Forelimb muscle (tissue), 1 donor: ENCODE data around the gene RPRM. TPM values are rescaled to one million over a fixed set of nuclear protein-coding genes. Genes with fewer than 3 reads are reported as not detected.
A peak's percentile ranks its signal among the peaks of the same experiment; 100 is the strongest.
"Not testable (repeated sequence)": the region's sequence is repeated elsewhere in the genome, so short reads cannot be mapped to it uniquely, and the experiment has no call there.

ENCODE experiments used
- DNase-seq: peaks from one replicate; pipeline ENCODE4 v3.0.0-alpha.2; 2013; ENCODE audit warnings: low read depth
- polyA plus RNA-seq: library from polyadenylated mRNA; unstranded; fragments of 120-200 nt; gene quantifications from one replicate; pipeline ENCODE4 v1.2.1, GENCODE V29; 2013; ENCODE audit not compliant: insufficient read length

The RPRM gene
- 1.9 TPM for polyA plus RNA-seq

DNA sequence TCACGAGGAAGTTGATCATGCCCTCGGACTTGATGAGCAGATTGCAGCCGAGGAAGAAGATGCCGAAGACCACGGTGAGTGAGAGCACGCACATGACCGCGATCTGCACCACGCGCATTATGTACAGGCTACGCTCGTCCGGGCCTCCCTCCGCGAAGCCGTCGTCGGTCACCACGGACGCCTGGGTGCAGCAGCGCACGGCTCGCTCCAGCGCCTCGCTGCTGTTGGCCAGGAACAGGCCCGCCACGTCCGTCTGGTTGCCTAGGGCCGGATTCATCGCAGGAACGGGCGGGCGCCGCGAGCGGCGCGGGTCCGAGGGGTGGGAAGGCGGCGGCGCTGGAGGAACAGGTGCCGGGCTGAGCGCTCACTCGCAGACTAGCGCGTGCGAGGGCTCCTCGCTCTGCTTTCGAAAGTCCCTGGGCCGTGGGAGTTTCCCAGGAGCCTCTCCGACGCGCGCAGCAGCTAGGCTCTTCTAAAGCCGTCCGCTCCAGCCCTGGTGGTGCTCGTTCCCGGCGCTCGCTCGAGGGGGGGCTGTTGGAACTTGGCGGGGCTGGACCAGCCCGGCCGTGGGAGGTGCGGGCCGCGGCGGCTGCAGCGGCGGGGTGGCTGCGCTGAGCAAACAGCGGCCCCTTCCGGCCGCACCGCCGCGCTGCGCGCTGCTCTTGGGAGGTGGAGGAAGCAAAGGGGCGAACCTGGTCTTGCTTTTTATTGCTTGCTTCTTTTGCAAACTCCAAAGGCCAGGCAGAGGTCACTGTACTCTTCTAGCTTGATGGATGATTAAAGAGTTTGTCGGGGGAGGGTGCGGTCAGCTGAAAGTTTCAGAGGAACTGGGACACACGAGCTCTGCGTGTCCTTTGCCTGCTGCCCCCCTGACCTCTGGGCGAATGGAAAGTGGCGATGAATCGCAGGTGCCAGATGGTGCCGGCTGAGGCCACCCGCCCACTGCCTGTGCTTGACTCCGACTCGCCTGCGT is at the start of gene RPRM:
Gene RPRM (minus strand): TSS at position 474 of the 973 bp plus-strand sequence. CDS start 197 bp downstream, at position 277.
- DNase-seq: peak; percentile 31

DNA sequence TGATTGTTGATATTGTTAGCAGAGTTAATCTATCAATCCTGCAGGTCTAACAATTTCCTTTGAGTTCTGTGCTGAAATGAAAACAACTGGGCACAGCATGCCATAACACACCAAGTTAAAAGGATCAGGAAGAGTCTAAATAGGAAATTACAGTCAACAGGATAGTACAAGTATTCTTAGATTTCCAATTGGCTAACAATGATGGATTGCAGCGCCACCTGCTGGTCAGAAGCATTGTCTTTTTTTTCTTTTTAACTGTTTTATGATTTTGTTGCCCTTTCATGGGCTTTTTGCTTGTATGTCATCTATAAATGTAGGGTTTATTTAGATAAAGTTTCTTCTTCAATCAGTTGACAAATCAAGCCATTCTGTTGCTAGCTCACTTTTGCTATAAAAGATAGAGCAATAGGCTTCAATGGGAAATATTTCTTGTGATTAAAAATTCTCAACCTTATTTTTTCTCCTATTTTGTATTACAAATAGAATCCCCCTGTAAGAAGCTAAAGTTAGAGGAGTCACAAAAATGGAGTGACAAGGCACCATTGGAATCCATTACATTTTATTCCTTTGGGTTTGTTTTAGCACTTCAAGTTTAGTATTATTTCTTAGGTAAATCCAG is 40.8 kb upstream of the RPRM start:
- DNase-seq: peak; percentile 26

- no peak for DNase-seq
Measured at GRCh38 chr2:153512331-153512730, 33.8 kb upstream of the RPRM start.

- DNase-seq: no peak
Measured at GRCh38 chr2:153510996-153511395, 32.4 kb upstream of the RPRM start.

GRCh38 chr2:153509133-153509532 is 30.6 kb upstream of the RPRM start:
- no peak for DNase-seq

- DNase-seq: not testable (repeated sequence)
Measured at GRCh38 chr2:153506499-153506898, 27.9 kb upstream of the RPRM start.

DNA sequence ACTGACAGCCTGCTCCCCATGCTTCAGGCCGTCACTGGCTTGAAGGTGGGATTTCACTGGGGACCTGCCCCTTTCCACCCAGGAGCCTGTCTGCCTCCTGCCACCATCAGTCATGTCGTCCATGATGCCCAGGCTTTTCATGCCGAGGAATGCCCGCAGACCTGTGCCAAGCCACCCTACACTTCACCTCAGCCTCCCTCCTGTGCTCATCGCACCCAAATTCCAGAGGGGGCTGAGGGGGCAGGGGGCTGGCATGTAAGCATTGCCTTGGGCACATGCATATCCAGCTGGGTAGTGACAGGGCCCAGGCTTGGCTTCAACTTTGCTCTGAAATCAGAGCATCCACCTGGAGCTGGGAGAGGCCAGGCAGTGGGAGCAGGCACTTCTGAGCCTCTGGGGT is 20.9 kb upstream of the RPRM start:
- DNase-seq: no peak

DNA sequence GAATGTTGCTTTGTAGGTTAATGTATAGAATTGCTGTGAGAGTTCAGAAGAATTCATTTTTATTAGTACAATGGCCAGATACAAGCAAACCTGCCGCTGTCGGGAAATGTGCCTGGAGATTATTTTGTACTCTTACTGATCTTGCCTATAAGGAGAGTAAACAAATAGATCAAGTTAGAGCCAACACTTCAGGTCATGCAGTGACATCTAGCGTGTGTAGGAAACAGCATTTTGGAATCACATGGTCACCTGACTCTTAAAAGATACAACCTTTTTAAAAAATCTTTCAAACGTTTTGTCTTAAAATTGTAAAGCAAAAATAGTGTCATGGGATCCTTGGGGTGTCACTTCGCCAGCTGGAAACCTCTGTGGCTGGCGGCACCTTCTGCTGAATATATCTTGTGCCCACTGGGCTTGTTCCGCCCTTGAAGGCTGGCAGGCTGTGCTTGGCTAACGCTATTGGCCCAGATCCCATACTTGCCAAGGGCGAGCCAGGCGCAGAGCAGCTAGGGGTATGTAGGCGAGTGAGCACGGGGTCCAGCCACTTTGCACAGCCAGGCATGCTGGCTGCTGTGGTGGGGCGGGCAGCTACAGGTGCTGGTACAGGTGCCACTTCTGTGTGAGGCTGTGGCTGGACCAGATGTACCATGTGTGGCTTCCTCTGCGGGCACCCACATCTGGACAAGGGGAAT is 19.5 kb upstream of the RPRM start:
- DNase-seq: no peak

DNA sequence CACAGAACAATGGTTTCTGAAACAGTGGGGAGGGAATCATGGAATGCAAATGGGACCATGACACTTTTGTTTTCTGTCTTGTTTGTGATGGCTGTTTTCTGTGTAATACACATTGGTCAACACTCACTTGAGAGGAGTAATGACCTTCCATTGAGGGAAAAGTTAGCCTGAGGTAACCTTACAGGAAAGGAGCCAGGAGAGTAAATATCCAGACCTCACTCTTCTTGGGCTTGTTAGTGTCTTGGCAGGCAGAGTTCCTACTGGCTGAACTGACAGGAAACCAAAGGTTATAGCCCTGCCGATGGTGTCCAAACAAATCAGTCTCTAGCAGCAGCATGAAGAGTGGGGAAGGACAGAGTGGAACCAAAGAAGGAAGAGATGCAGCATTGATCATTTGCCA is 17.2 kb upstream of the RPRM start:
- no peak for DNase-seq

- no peak for DNase-seq
Measured at GRCh38 chr2:153488072-153488471, 9.5 kb upstream of the RPRM start.

GRCh38 chr2:153487448-153487847 is 8.9 kb upstream of the RPRM start:
- no peak for DNase-seq

DNA sequence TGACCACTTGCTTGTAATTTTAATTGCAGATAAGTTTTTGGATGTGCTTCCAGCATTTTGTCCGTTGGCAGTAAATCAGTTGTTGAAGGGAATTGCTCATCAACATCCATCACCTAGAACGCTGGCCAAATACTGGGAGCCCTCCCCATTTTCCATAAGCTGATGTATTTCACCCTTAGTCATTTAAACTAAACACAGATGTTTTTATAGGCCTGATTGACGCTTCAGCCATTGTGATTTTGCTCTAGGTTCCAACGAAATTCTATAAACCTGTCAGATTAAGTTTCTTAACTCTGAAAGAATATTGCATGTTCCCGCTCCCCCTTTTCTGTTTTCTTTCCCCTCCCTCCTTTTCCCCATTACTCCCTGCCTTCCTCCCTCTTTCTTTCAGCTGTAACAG is 1.0 kb upstream of the RPRM start:
- DNase-seq: no peak

DNA sequence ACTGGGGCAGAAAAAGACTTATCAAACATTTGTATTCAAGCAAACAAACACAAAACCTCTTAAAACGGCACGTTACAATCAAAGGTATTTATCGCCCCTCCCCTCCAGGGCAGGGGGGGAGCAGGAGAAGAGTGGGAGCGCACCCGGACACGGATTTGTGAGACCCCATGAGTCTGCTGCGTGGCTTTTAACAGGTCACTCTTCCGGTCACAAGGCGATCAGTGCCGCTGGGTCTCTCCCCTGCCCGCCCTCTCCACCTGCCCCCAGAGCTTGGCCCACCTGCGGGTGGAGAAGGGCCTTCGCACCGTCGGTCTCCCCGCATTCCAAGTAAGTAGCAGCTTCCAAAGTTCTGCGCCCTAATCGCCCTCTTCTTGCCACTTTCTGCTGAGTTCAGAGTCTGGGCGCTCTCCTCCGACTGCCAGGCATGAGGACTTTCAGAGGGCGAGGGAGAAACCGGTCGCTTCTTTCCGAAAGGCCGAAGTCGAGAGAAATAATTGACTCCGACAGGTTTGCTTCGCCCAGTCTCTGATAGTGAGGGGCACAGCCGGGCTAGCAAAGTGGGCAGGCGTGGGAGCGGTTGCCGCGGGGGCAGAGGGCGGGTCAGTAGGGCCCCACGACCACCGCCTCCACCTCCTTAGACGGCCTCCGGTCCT is 800 bp downstream of the RPRM start:
- no peak for DNase-seq

GRCh38 chr2:153476816-153477635 is 1.5 kb downstream of the RPRM start:
- no peak for DNase-seq

DNA sequence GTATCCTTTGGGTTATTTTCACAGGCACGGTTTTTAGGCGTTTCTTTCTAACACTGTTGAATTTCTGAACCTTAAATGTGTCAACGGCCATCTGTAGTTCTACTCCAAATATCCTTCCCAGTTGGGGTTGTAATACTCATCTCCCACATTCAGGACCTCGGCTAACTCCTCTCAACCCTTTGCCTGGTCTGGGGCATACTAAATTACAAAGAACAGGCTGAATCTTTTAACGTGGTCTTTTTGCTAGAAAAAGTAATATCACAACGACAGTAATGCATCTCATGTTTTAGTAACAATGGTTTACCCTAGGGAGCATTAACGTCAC is 2.1 kb downstream of the RPRM start:
- no peak for DNase-seq

DNA sequence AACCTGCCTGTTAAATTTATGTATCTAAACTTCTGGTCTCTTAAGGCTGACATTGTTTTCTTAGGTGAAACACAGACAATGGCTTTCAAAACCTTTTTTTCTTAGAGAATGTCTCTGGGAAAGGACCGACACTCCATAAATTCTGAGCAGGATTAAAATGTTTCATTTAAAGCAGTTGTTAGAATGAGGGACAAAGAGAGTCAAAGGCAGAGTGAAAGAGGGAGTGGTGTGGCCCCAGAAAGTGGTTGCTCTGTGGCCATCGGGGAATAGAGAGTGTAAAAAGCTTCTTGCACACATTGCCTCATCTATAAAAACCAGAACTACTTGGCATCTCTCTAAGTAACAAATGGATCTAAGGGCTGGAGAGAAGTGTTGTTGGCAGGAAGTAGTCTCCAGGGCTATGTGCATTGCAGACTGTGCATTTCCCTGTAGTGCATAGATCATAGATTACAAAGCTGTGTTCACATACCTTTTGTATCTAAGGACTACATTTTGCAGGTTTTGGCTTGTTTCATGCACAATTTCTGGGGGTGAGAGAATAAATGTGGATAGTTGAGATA is 3.6 kb downstream of the RPRM start:
- DNase-seq: no peak

- DNase-seq: no peak
Measured at GRCh38 chr2:153474407-153474806, 4.2 kb downstream of the RPRM start.

GRCh38 chr2:153470867-153471266 is 7.7 kb downstream of the RPRM start:
- DNase-seq: no peak

DNA sequence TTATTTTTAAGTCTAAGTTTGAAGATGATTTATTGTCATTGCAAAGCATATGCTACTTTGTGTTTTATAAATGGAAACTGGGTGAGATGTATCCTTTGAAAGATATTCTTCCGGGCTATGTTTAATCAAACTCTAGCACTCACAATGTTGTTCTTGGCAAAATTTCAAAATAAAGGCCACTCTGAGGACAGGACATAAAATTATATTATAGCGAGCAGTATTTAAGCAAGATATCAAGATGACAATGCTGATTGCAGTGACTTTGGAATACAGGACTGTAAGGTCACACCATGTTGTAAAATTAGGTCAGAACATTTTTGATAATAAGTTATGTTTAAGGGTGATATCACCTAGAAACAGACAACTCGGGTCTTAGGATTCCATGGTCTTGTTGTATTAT is 14.2 kb downstream of the RPRM start:
- DNase-seq: no peak

DNA sequence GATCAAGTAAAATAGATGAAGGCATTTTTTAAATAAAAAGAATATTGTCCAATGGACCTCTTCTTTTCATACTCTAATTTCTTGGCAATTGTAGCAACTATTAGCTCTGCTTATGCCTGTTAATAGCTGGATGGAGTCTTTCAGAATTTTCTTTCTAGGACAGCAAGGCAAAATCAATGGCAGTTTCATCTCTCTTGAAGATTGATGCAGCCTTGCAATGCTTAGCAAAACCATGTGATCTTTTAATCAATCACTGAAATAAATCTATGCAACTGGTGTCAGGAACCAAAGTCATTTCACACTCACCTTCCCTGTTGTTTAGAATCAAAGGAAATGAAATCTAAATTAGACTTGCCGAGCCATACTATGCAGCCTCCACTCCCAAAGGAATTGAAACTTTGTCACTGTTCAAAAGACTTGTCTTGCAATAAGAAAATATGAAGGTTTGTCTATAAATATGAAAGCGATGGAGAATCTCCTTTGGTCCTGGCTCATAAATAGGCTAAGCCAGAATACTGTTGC is 16.2 kb downstream of the RPRM start:
- DNase-seq: no peak

GRCh38 chr2:153461453-153461852 is 17.1 kb downstream of the RPRM start:
- DNase-seq: no peak
